Measurements from ENCODE around the gene VAV1.
"Not testable (repeated sequence)": the region's sequence is repeated elsewhere in the genome, so short reads cannot be mapped to it uniquely, and the experiment has no call there.

- not testable (repeated sequence) for TF ChIP-seq CTCF (IDR thresholded peaks at IDR 0.05; ENCODE audit: extremely low read depth in 1 of 2, insufficient read depth in 1 of 2, low read depth in 1 of 2, low read length in 2 of 2); JUN (IDR thresholded peaks at IDR 0.05; ENCODE audit: borderline replicate concordance, insufficient read depth, insufficient read length, low read depth); EZH2 (IDR thresholded peaks at IDR 0.05; ENCODE audit: borderline replicate concordance, low read depth, low read length, severe bottlenecking); POLR2AphosphoS5 (IDR thresholded peaks at IDR 0.05; ENCODE audit: insufficient read depth, low read depth, low read length); MYC (IDR thresholded peaks at IDR 0.05; ENCODE audit: low read depth, low read length); MAX (IDR thresholded peaks at IDR 0.05; ENCODE audit: insufficient read depth, insufficient read length); POLR2A (IDR thresholded peaks at IDR 0.05; ENCODE audit: low read depth, low read length); FOS (IDR thresholded peaks at IDR 0.05; ENCODE audit: borderline replicate concordance, insufficient read depth, low read length)
These were observed 58.6 kb downstream of the VAV1 start for GRCh38 chr19:6831084-6831483.
